HG03575 (cell line): ENCODE measurements around the gene BHMT2.

Experiments
- ATAC-seq: cut with Tn5 transposase; IDR thresholded peaks from one replicate; pipeline ENCODE4 v1.9.1; 2021; ENCODE audit not compliant: unreplicated experiment, insufficient number of reproducible peaks, low FRiP score; ENCODE audit errors: extremely low read depth

Gene BHMT2

DNA sequence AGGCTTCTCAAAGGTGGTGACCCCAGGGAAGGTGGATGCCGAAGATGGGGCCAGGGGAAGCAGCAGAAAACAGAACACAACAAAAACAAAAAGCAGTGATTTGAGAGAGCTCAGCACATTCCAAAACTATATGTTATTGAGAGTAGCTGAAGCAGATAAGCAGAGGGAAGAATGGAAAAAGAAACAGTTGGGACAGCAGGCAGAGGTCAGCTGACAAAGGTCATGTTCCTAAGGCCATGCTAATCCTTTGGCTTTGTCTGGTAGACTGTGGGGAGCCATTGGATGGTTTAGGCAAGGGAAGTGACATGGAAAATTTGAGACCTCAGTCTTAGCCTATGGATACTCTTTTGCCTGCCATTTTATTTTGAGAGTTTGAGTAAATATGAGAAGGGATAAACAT, 14.6 kb upstream of the BHMT2 start:
- no peak for ATAC-seq

DNA sequence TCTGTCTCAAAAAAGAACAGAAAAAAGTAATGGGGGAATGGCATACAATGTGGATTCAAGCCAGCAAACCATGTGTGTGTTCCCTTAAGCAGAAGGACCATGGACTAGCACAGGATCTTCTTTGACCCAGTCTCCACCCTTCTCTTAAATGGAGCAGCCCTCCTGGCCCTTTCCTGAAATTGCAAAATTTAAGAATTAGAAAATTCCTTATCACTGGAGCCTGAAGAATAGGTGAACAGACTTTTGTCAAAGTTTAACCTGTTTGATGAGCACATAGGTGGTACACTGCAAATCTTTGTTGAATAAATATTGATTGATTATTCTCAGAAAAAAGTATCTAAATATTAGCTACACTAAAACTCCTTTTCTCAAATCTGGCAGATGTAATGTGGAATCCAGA, 12.7 kb upstream of the BHMT2 start:
- no peak for ATAC-seq

DNA sequence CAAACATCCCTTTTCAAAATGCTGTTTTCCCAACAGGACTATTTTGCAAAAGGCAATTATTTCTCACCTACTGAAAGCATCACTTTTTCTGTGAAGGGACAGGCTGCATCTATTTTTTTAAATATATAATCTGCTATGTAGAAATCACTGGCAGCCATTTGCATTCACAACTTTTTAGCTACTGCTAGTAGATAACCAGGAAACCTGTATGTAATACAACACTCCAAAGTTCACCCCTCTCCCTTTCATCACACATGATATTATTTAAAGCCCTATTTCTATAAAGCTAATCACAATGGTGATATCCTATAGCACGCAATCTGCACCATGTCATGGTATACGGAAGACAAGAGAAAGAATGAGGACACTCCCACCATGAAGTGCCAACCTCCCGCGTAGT, 9.9 kb upstream of the BHMT2 start:
- ATAC-seq = no peak

- no peak for ATAC-seq
These were observed 7.1 kb upstream of the BHMT2 start for GRCh38 chr5:79062436-79062835.

GRCh38 chr5:79070350-79070667, 742 bp downstream of the BHMT2 start:
- no peak for ATAC-seq

- ATAC-seq = no peak
These were observed 5.1 kb downstream of the BHMT2 start for GRCh38 chr5:79074641-79075040.

GRCh38 chr5:79075646-79076426, 6.3 kb downstream of the BHMT2 start:
- no peak for ATAC-seq

- ATAC-seq = no peak
These were observed 7.3 kb downstream of the BHMT2 start for GRCh38 chr5:79076819-79077218.

DNA sequence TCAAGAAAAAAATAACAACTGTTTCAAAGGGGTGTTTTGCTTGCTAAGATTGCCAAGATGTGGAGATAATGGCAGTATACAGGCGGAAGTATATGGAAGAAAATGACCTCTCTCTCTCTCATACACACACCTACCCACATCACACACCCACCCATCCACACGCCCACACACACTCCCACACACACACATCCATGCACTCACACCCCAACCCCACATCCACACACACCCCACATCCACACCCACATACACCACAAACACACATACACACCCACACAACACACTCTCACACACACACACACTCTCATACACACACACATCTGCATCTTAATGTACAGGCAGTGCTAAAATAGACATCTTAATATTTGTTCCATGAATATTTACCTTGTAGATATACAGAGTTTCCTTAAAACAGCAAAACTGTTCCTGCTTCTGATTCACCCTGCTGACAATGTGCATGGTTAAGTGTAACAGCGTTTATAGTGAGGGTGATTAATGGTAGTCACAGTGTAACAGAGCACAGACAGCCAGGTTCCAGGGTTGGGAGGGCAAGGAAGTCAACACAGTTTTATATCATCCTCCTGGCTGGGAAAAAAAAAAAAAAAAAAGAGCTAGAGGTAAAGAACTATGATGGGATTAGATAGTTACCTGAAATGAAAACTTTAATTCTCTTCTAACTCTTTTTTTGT, 8.3 kb downstream of the BHMT2 start:
- ATAC-seq = no peak

DNA sequence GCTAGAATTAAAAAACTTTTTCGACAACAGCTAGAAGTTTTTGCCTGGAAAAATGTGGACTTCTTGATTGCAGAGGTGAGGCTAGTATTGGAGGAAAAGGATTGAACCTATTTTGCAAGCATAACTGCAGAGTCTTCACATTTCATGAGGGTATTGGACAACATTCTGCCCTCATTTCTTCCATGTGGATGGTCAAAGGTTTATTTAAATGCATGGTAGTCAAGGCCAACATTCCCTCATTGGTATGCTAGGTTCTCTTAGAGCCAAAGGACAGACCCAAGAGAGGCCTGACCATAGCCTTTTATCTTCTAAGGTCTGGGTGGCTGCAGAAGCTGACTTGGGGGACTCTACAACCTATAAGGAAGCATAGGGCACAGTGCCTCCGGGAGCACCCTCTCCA, 11.2 kb downstream of the BHMT2 start:
- no peak for ATAC-seq

- ATAC-seq = no peak
These were observed 12.2 kb downstream of the BHMT2 start for GRCh38 chr5:79081779-79082178.

GRCh38 chr5:79086116-79086515, 16.5 kb downstream of the BHMT2 start:
- no peak for ATAC-seq

GRCh38 chr5:79088507-79088906, 18.9 kb downstream of the BHMT2 start:
- no peak for ATAC-seq

- ATAC-seq = no peak
These were observed 21.5 kb downstream of the BHMT2 start for GRCh38 chr5:79091064-79091463.

DNA sequence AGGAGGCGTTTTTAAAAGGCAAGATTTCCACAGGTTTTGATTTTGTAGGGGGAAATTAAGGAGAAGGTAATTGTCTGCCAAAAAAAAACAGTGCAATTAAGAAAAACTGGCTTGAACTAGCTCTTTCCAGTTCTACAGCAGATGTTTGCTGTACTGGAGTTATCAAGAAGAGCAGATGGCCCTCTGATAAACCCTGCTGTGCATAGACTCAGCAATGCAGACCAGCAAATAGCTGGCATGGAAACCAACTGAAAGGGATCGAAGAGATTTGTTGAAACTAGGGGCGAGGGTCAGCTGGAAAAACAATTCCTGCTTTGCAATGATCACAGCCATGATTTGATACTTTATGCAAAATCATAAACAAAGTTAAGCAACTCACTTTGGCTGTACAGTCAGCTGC, 24.2 kb downstream of the BHMT2 start:
- ATAC-seq = no peak

DNA sequence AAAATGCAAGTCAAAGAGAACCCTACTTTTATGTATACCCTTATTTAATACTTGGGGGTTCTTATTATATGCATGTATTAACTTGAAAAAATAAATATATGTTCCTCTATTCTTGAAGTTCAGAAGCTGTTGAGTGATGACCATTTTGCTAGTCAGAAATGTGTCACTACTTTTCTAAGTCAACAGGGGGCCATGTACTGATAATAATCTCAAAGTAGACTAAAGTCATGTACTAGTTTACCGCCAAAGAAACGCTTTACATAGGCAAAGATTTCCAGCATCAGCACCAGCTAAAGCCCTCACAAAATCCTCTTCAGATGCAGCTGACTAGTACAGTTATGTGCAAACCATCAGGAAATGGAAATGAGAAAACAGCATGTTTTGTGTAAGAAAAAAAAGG, 36.3 kb downstream of the BHMT2 start:
- ATAC-seq = no peak

DNA sequence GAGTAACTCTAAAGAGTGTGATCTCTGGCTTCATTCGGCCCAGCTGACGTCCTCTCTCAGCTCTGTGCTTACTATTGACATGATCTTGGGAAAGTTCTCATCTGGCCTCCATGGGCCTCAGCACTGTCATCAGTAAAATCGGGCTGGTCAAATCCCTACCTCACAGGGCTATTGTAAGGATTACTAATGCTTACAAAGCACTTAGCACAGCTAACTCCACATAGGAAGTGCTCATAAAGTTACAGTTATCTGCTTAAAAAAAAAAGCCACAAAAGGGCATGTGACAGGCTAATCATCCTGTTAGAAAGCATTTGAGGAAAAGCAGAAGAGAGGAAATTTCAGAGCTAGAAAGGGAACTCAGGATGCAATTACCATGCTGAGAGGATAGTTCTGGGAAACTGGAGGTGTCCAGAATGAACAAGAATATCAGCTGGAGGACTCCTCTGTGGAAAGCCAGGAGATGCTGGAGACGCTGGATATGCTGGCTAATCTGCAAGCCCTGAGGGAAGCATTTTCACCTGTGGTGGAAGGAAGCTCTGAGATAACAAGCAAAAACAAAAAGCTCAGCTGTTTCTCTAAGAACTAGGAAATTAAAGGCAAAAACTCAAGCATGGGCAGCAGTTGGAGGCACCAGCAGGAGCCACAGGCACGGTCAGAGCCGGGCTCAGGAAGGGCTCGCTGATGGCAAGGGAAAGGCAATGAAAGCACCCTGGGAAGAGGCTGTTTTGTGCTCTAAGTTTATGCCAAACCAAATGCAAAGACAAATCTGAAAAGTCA, 37.6 kb downstream of the BHMT2 start:
- no peak for ATAC-seq

- ATAC-seq = no peak
These were observed 38.5 kb downstream of the BHMT2 start for GRCh38 chr5:79108086-79108485.

DNA sequence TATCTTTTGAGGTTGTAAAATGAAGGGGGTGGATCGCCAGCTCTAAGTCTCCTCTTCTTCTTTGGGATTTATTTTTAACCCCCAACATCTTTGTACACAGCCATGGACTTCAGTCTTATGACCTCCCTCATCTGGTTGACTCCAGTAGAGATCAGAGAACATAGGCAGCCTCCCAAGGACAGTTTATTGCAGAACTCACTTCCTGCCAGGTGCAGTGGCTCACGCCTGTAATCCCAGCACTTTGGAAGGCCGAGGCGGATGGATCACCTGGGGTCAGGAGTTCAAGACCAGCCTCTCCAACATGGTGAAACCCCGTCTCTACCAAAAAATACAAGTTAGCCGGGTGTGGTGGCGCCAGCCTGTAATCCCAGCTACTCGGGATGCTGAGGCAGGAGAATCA, 39.2 kb downstream of the BHMT2 start:
- ATAC-seq = no peak
